ENCODE data around the gene MEX3A. TPM values are rescaled to one million over a fixed set of nuclear protein-coding genes. Genes with fewer than 3 reads are reported as not detected.

Gene MEX3A
- total and polyA plus RNA-seq, 10 donors: 0.11 to 0.76 (median 0.30) TPM

DNA sequence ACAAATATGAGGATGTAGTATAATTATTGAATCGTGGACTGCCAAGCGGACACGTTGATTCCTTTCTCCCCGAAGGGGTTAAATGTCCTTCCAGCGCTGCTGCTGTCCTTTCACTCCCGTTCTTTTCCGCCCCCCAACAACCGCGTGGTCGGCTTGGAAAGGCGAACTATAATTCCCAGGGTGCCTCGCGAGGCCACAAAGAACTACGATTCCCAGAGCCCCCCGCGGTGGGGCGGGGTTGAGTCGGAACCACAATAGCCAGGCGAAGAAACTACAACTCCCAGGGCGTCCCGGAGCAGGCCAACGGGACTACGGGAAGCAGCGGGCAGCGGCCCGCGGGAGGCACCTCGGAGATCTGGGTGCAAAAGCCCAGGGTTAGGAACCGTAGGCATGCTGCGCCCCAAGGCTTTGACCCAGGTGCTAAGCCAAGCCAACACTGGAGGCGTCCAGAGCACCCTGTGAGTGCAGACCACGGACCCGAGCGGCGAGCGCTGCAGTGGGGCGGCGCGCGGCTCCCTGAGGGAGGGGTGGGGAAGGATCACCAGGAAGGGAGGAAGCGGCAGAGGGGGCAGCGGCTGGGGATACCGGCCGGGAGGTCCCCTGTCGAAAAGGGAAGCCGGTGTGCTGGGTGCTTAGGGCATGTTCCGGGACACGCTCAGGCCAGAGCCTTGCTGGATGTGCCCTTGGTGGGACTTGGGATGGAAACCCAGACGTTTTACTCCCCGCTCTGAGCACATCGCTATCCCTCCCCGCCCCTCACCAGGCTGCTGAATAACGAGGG is 27.6 kb downstream of the MEX3A start, which contains the start of gene LAMTOR2:
LAMTOR2 (plus strand) TSS at position 283 of the 781 bp plus-strand sequence; CDS start at position 391, 108 bp downstream.
- H3K27ac ChIP-seq: peak within 1 kb of the TSS; percentile 87 to 96 (median 93)
- H3K27me3 ChIP-seq (replicated peaks in 1 of 7): no peaks in the 10 kb centered on the region
- TF ChIP-seq POLR2A (IDR thresholded peaks at IDR 0.05) (peak in 2 of 3 donors; percentile 41 to 42), POLR2AphosphoS5 (IDR thresholded peaks at IDR 0.05) (peak; percentile 92 to 94 (median 93))
- TF ChIP-seq, protein P1, sequence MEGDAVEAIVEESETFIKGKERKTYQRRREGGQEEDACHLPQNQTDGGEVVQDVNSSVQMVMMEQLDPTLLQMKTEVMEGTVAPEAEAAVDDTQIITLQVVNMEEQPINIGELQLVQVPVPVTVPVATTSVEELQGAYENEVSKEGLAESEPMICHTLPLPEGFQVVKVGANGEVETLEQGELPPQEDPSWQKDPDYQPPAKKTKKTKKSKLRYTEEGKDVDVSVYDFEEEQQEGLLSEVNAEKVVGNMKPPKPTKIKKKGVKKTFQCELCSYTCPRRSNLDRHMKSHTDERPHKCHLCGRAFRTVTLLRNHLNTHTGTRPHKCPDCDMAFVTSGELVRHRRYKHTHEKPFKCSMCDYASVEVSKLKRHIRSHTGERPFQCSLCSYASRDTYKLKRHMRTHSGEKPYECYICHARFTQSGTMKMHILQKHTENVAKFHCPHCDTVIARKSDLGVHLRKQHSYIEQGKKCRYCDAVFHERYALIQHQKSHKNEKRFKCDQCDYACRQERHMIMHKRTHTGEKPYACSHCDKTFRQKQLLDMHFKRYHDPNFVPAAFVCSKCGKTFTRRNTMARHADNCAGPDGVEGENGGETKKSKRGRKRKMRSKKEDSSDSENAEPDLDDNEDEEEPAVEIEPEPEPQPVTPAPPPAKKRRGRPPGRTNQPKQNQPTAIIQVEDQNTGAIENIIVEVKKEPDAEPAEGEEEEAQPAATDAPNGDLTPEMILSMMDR (IDR thresholded peaks at IDR 0.05 in 8 of 11, conservative IDR thresholded peaks at IDR 0.05 in 3 of 11): peak in 1 of 11 experiments; percentile 11
- H3K36me3 ChIP-seq: peaks cover 0 to 52% (median 12%) of the 10 kb centered on the region in 6 donors
- H3K4me1 ChIP-seq: peaks cover 14 to 60% (median 30%) of the 10 kb centered on the region in 6 donors
- intact Hi-C loops (cut with DNase I; ENCODE audit: low total_unique reads): no loop called here
- 0 to 1% (median 0%) methylated on average over 37 to 53 of the region's 53 CpGs for WGBS, 5 donors
- peak within 1 kb of the TSS; percentile 82 to 100 (median 94) for H3K4me3 ChIP-seq
- H3K9me3 ChIP-seq: no peaks in the 10 kb centered on the region
- DNase-seq: peak; percentile 99

DNA sequence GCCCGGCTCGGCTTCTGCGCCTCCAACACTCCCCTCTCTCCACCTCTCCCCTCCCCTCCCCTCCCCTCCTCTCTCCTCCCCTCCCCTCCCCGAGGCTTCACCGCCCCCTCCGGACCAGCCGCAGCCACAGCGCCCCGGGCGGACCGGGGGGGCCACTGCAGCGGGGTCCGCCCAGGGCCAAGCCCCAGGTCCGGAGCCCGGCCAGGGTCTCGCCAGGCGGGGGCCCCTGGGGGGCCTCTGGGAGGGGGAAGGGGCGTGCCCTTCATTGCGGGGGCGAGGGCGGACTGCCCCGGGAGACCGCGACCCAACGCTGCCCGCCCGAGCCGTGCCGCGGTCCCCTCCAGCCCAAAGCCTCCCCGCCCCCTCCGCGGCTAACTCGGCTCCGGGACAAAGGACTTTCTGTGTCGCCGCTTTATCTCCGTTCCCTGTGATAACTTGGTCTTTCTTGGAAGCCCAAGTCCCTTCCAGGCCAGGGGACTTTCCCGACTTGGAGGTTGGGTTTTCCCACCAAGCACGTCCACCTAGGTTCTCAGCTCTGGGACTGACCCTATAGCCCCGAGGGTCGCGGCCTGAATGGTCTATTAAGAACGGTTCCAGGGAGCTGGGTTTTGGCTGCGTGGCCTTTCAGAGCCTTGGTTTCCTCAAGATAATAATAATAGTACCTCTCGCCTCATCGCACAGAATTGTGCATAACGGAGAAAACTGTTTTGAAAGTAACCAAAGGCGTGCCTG is 28.3 kb downstream of the MEX3A start, which contains the start of gene UBQLN4:
UBQLN4 (minus strand) TSS at position 31 of the 732 bp plus-strand sequence. CDS start 97 bp downstream, outside the sequence.
- intact Hi-C loops (cut with DNase I; ENCODE audit: low total_unique reads): no loop called here

DNA sequence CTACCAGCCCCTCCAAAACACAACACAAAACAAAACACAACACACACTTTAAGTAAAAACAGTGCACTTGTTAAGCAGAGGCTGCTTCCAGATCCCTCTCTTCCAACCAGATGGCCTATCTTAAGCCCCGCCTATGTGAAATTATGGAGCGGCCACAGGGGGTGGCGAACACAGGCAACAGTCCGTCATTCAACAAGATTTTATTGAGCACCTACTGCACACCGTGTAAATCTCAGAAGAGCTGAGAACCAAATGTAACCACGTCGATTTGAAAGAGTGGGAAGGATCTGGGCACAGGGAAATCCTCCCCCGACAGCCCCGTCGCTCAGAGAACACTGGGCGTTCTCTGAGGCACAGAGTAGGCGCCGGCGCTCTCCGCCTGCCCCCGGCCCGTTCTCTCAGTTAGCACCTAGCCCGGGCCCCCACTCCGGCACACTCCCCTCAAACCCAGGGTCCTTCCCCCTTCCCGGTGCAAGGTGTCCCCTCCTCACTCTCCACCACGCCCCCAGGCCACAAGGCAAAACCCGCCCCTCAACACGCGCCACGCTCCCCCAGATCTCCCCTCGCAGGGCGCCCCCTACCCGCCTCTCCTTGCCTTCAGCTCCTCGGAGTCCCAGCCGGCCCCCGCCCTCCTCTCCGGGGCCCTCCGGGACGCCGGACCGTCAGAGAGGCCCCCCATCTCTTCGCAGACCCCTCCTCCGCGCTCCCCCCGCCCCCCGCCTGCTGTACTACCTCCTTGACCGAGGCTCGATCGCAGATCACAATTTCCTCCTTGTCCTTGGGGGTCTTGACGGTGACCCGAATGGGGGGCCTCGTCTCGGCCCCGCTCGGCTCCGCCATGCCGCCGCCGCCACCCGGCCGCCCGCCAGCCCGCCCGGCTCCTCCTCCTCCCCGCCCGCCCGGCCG is 29.1 kb downstream of the MEX3A start:
- peak; percentile 93 for DNase-seq
- WGBS, 5 donors: 1 to 3% (median 1%) methylated on average over 23 to 63 of the region's 63 CpGs
- peaks cover 0 to 54% (median 18%) of the 10 kb centered on the region in 6 donors for H3K36me3 ChIP-seq
- H3K27ac ChIP-seq: peak overlapping the region in 6 of 8 donors; percentile 87 to 96 (median 93)
- peak overlapping the region; percentile 53 to 100 (median 93) for H3K4me3 ChIP-seq
- no peaks in the 10 kb centered on the region for H3K27me3 ChIP-seq (replicated peaks in 1 of 7)
- intact Hi-C loops (cut with DNase I; ENCODE audit: low total_unique reads): no loop called here
- TF ChIP-seq, protein P1 (IDR thresholded peaks at IDR 0.05 in 8 of 11, conservative IDR thresholded peaks at IDR 0.05 in 3 of 11): peak in 4 of 11 experiments; percentile 21 to 40 (median 30)
- TF ChIP-seq POLR2AphosphoS5 (IDR thresholded peaks at IDR 0.05): no peak
- no peak for TF ChIP-seq POLR2A (IDR thresholded peaks at IDR 0.05)
- H3K9me3 ChIP-seq: no peaks in the 10 kb centered on the region
- H3K4me1 ChIP-seq: peaks cover 14 to 60% (median 30%) of the 10 kb centered on the region in 6 donors

More for the DNA sequence above, 28.3 kb downstream of the MEX3A start, which contains the start of gene UBQLN4:
- TF ChIP-seq POLR2A (IDR thresholded peaks at IDR 0.05) (no peak), POLR2AphosphoS5 (IDR thresholded peaks at IDR 0.05) (peak; percentile 56 to 77 (median 67))
- TF ChIP-seq, protein P1 (IDR thresholded peaks at IDR 0.05 in 8 of 11, conservative IDR thresholded peaks at IDR 0.05 in 3 of 11): peak in 10 of 11 experiments; percentile 21 to 83 (median 66)
- peak; percentile 96 for DNase-seq
- Histone ChIP-seq H3K4me3 (peak within 1 kb of the TSS; percentile 82 to 100 (median 94)), H3K27ac (peak within 1 kb of the TSS; percentile 87 to 96 (median 93)), H3K27me3 (replicated peaks in 1 of 7) (no peaks in the 10 kb centered on the region), H3K4me1 (peaks cover 14 to 60% (median 30%) of the 10 kb centered on the region in 6 donors), H3K9me3 (no peaks in the 10 kb centered on the region), H3K36me3 (peaks cover 0 to 54% (median 15%) of the 10 kb centered on the region in 6 donors)
- 0 to 1% (median 1%) methylated on average over 18 to 42 of the region's 49 CpGs for WGBS, 5 donors
